Activated CD4-positive, alpha-beta T cell treated with anti-CD3 and anti-CD28 coated beads, Interleukin-2, amount 10 ng/mL, durations not matched to agents 24 days and 14 days (primary cell): ENCODE data around the gene CNTN4. TPM values are rescaled to one million over a fixed set of nuclear protein-coding genes. Genes with fewer than 3 reads are reported as not detected.

Source experiments
- DNase-seq: peaks from one replicate; pipeline ENCODE4 v3.0.0; 2022
- H3K27ac Mint-ChIP-seq: one replicate; pipeline ENCODE4 v1.8.0; 2022; ENCODE audit warnings: mild to moderate bottlenecking, mixed read lengths
- H3K27me3 Mint-ChIP-seq: one replicate; pipeline ENCODE4 v1.8.0; 2022; ENCODE audit warnings: mixed read lengths
- H3K36me3 Mint-ChIP-seq: one replicate; pipeline ENCODE4 v1.8.0; 2022; ENCODE audit warnings: low read depth, mild to moderate bottlenecking, mixed read lengths
- H3K4me1 Mint-ChIP-seq: one replicate; pipeline ENCODE4 v1.8.0; 2021; ENCODE audit warnings: mixed read lengths
- H3K4me3 Mint-ChIP-seq: one replicate; pipeline ENCODE4 v1.8.0; 2022; ENCODE audit warnings: mild to moderate bottlenecking, moderate library complexity, mixed read lengths
- H3K9me3 Mint-ChIP-seq: one replicate; pipeline ENCODE4 v1.8.0; 2021; ENCODE audit warnings: mixed read lengths
- intact Hi-C: fragments of 100-400 bp; cut with micrococcal nuclease; formaldehyde crosslinking; loops from one replicate; pipeline ENCODE4 v1.15.1; 2023
- total RNA-seq: library from RNA; stranded (reverse); gene quantifications from 2 replicates; pipeline ENCODE4 v1.2.3, GENCODE V29; 2022

The CNTN4 gene
- total RNA-seq, 1 donor from 2014 or later = not detected

DNA sequence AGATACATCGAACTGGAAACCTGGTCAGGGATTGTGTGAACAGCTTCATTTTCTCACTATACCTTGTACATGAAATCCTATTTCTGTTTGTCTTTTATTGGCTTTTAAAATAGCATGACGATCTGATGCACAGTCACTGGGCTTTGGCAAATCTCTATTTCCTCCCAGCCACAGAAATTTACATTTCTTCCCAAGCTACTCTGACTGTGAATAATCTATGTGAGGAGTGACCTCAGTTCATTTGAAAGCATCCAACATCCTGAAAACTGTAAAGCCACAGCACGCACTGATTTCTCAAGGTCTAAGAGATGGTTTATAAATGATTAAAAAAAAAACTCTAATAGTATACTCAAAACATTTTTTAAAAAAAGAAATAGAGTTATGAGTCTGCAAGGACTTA is 561.2 kb downstream of the CNTN4 start:
- no peak overlapping the region for H3K4me3 Mint-ChIP-seq
- intact Hi-C loops = no loop called here
- H3K9me3 Mint-ChIP-seq = no peaks in the 10 kb centered on the region
- H3K27ac Mint-ChIP-seq = no peak overlapping the region
- H3K36me3 Mint-ChIP-seq = no peaks in the 10 kb centered on the region
- H3K4me1 Mint-ChIP-seq = no peaks in the 10 kb centered on the region
- no peak for DNase-seq
- no peaks in the 10 kb centered on the region for H3K27me3 Mint-ChIP-seq

DNA sequence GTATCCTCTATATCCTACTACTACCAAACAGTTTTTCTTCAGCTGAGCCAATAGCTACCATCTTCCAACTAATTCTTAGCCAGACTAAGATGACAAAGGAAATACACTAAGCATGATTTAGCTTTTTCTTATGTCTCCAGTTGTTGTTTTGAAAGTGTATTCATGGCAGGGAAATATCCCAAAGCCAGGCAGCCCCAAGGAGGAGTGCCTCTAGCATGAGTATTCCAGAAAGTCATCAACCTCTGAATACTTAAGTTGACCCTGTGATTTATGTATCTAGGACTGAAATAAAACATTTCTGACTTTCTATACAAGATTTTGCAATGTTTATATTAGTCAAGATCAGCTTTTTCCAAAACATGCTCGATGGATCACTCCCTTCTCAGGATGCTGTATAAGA is 562.4 kb downstream of the CNTN4 start:
- H3K4me3 Mint-ChIP-seq = no peak overlapping the region
- no peaks in the 10 kb centered on the region for H3K36me3 Mint-ChIP-seq
- H3K9me3 Mint-ChIP-seq = no peaks in the 10 kb centered on the region
- peak overlapping the region; percentile 61 for H3K27ac Mint-ChIP-seq
- intact Hi-C loops = no loop called here
- H3K4me1 Mint-ChIP-seq = no peaks in the 10 kb centered on the region
- no peaks in the 10 kb centered on the region for H3K27me3 Mint-ChIP-seq
- DNase-seq = no peak

- Mint-ChIP-seq H3K27ac (no peak overlapping the region), H3K36me3 (no peaks in the 10 kb centered on the region), H3K9me3 (no peaks in the 10 kb centered on the region), H3K4me1 (no peaks in the 10 kb centered on the region), H3K27me3 (no peaks in the 10 kb centered on the region), H3K4me3 (no peak overlapping the region)
- no peak for DNase-seq
- intact Hi-C loops = no loop called here
These were observed 578.8 kb downstream of the CNTN4 start for GRCh38 chr3:2677501-2677900.

DNA sequence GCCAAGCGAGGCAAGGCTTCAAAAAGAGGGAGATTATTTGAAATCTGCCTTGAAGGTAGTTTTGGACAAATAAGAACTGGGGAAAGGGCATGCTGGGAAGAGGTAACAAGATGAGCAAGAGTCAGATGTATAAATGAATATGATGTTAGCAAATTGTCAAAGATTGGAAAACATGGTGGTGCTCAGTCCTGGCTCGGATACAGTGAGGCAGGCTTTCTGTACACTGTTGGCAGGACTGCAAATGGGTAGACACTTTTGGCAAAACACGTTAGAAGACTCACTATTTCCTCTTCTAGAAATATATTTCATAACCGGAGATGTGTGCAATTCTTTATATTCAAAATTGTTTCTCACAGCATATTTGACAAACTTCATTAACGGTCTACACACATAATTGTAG is 581.6 kb downstream of the CNTN4 start:
- Mint-ChIP-seq H3K36me3 (no peaks in the 10 kb centered on the region), H3K27ac (no peak overlapping the region), H3K27me3 (no peaks in the 10 kb centered on the region), H3K4me3 (no peak overlapping the region), H3K9me3 (no peaks in the 10 kb centered on the region), H3K4me1 (no peaks in the 10 kb centered on the region)
- DNase-seq = no peak
- intact Hi-C loops = no loop called here

DNA sequence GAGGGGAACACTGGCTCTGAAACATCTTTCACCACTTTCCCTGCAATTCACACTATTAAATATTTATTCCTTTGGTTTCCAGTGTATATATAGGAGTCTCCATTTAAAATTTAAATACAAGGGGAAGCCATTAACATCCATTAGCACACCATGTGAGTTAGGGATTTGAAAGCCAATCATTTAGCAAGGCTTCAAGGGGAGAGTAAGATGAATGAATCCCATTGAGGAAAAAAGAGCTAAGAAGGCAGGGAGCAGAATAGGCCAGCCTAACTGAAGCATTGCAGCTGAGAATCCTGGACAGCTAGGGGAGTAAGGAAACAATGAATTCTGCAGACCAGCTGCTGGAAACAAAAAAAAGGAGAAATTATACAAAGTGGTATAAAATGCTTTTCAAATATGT is 585.4 kb downstream of the CNTN4 start:
- Mint-ChIP-seq H3K36me3 (no peaks in the 10 kb centered on the region), H3K27ac (no peak overlapping the region), H3K9me3 (no peaks in the 10 kb centered on the region), H3K27me3 (no peaks in the 10 kb centered on the region), H3K4me1 (no peaks in the 10 kb centered on the region), H3K4me3 (no peak overlapping the region)
- DNase-seq = no peak
- intact Hi-C loops = no loop called here

- intact Hi-C loops = no loop called here
- Mint-ChIP-seq H3K36me3 (no peaks in the 10 kb centered on the region), H3K27ac (no peak overlapping the region), H3K9me3 (no peaks in the 10 kb centered on the region), H3K4me3 (no peak overlapping the region), H3K4me1 (no peaks in the 10 kb centered on the region), H3K27me3 (no peaks in the 10 kb centered on the region)
- no peak for DNase-seq
These were observed 588.3 kb downstream of the CNTN4 start for GRCh38 chr3:2686816-2687502.

DNA sequence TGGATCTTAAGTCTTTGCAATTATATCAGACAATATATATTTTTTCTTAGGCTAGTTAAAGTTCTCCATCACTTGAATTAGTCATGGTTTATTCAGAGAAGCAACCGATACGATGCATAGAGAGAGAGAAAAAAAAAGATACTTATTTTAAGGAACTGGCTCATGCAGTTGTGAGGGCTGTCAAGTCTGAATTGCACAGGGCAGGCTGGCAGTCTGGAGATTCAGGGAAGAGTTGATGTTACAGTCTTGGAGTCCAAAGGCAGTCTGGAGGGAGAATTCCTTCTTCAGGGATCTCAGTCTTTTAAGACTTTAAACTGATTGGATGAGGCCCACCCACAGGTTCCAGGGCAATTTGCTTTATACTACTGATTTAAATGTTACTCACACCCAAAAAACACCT is 598.9 kb downstream of the CNTN4 start:
- H3K36me3 Mint-ChIP-seq = no peaks in the 10 kb centered on the region
- H3K4me3 Mint-ChIP-seq = no peak overlapping the region
- no peaks in the 10 kb centered on the region for H3K9me3 Mint-ChIP-seq
- DNase-seq = no peak
- H3K27me3 Mint-ChIP-seq = no peaks in the 10 kb centered on the region
- intact Hi-C loops = no loop called here
- no peaks in the 10 kb centered on the region for H3K4me1 Mint-ChIP-seq
- no peak overlapping the region for H3K27ac Mint-ChIP-seq

DNA sequence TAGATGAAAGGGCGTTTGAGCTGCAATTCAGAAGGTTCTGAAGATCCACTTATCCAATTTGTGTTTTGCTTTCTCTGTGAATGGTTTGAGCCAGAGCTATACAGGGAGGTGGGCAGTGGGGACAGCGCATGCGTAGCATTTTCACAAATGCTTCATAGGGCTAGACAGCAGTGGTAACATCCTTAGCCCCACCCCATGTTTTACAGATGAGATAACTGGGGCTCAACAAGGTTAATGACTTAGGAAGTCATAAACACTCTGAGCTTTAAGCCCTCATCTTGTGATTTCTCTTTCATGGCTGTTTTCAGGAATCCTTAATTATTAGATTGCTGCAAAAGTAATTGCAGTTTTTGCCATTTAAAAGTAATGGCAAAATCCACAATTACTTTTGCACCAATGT is 602.8 kb downstream of the CNTN4 start:
- Mint-ChIP-seq H3K27me3 (no peaks in the 10 kb centered on the region), H3K27ac (no peak overlapping the region), H3K9me3 (no peaks in the 10 kb centered on the region), H3K4me1 (no peaks in the 10 kb centered on the region), H3K36me3 (no peaks in the 10 kb centered on the region), H3K4me3 (no peak overlapping the region)
- intact Hi-C loops = no loop called here
- no peak for DNase-seq

DNA sequence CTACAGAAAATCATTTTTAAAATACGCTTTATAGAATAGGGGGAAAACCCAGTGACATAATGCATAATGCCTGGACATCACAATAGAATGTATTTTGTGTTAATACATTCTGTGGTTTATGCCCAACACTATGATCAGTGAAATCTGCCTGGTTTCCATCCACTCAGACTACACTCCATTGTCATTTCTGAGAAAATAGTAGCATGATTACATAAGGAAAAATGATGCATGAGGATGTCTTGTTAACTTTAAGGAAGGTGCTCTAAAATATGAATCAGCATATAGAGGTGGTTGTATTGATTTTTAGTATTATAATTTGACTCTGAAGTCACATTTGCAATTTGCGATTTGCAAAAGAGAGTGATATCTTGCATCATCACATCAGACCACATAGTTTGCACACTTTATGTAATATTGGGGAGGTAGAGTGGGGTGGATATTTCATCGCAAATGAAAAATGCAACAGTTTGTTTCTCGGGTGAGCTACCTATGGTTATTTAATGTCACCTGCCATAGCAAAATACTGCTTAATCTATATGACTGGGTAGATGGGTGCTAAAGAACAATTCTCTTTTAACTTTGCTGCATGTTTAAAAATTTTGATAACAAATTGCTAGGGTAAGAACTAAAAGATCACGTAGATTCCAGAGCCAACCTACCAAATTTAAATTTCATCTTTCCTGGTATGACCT is 607.6 kb downstream of the CNTN4 start:
- Mint-ChIP-seq H3K27me3 (no peaks in the 10 kb centered on the region), H3K27ac (no peak overlapping the region), H3K4me3 (no peak overlapping the region), H3K4me1 (no peaks in the 10 kb centered on the region), H3K9me3 (no peaks in the 10 kb centered on the region), H3K36me3 (no peaks in the 10 kb centered on the region)
- intact Hi-C loops = no loop called here
- no peak for DNase-seq

- H3K36me3 Mint-ChIP-seq = no peaks in the 10 kb centered on the region
- no peak overlapping the region for H3K4me3 Mint-ChIP-seq
- H3K27ac Mint-ChIP-seq = no peak overlapping the region
- no peak for DNase-seq
- H3K9me3 Mint-ChIP-seq = no peaks in the 10 kb centered on the region
- H3K4me1 Mint-ChIP-seq = no peaks in the 10 kb centered on the region
- intact Hi-C loops = no loop called here
- no peaks in the 10 kb centered on the region for H3K27me3 Mint-ChIP-seq
These were observed 608.2 kb downstream of the CNTN4 start for GRCh38 chr3:2706836-2707210.

GRCh38 chr3:2711081-2711480 is 612.4 kb downstream of the CNTN4 start:
- Mint-ChIP-seq H3K36me3 (no peaks in the 10 kb centered on the region), H3K4me1 (no peaks in the 10 kb centered on the region), H3K27me3 (no peaks in the 10 kb centered on the region), H3K9me3 (no peaks in the 10 kb centered on the region), H3K27ac (no peak overlapping the region), H3K4me3 (no peak overlapping the region)
- DNase-seq = no peak
- intact Hi-C loops = no loop called here

DNA sequence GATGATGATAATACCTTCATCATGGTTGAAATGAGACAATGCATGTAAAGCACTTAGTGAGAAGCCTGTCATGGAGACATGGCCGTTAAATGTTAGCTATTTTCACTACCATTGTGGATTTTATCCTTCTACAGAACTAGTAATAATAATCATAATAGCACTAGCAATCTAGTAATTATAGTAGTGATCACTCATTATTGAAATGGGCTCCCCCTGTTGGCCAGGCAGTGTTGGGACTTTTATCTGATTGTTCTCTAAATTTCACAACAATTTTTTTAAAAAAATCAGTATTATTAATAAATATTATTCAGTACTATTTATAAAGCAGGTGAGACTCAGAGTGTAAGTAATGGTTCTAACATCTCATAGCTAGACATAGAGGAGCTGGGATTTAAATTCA is 615.3 kb downstream of the CNTN4 start:
- DNase-seq = no peak
- H3K27me3 Mint-ChIP-seq = no peaks in the 10 kb centered on the region
- no peak overlapping the region for H3K4me3 Mint-ChIP-seq
- intact Hi-C loops = no loop called here
- no peaks in the 10 kb centered on the region for H3K36me3 Mint-ChIP-seq
- H3K9me3 Mint-ChIP-seq = no peaks in the 10 kb centered on the region
- H3K27ac Mint-ChIP-seq = no peak overlapping the region
- H3K4me1 Mint-ChIP-seq = no peaks in the 10 kb centered on the region

DNA sequence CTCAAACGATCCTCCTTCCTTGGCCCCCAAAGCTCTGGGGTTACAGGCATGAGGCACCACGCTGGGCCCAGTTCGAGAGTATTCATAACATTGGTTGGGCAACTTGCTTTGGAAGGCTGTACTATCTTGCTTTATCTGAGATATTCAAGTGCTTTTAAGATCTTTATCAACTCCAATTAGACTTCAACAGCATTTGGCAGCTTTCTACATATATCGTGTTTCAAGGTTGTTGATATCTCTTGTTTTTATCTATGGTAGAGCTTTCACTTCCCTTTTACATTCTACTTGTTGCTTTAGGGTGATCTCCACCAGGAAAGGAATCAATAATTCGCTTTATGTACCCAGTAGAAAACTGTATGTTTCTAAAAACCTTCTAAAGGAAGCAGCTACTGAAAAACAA is 616.2 kb downstream of the CNTN4 start:
- DNase-seq = no peak
- no peaks in the 10 kb centered on the region for H3K4me1 Mint-ChIP-seq
- H3K9me3 Mint-ChIP-seq = no peaks in the 10 kb centered on the region
- no peak overlapping the region for H3K27ac Mint-ChIP-seq
- intact Hi-C loops = no loop called here
- H3K27me3 Mint-ChIP-seq = no peaks in the 10 kb centered on the region
- no peak overlapping the region for H3K4me3 Mint-ChIP-seq
- no peaks in the 10 kb centered on the region for H3K36me3 Mint-ChIP-seq

GRCh38 chr3:2727101-2727500 is 628.4 kb downstream of the CNTN4 start:
- DNase-seq = no peak
- H3K9me3 Mint-ChIP-seq = no peaks in the 10 kb centered on the region
- intact Hi-C loops = no loop called here
- no peaks in the 10 kb centered on the region for H3K27me3 Mint-ChIP-seq
- H3K36me3 Mint-ChIP-seq = no peaks in the 10 kb centered on the region
- no peak overlapping the region for H3K27ac Mint-ChIP-seq
- H3K4me1 Mint-ChIP-seq = no peaks in the 10 kb centered on the region
- H3K4me3 Mint-ChIP-seq = no peak overlapping the region
